ENCODE results near the gene ASCL3.
A peak's percentile ranks its signal among the peaks of the same experiment; 100 is the strongest.
"Not testable (repeated sequence)": the region's sequence is repeated elsewhere in the genome, so short reads cannot be mapped to it uniquely, and the experiment has no call there.

Gene ASCL3

DNA sequence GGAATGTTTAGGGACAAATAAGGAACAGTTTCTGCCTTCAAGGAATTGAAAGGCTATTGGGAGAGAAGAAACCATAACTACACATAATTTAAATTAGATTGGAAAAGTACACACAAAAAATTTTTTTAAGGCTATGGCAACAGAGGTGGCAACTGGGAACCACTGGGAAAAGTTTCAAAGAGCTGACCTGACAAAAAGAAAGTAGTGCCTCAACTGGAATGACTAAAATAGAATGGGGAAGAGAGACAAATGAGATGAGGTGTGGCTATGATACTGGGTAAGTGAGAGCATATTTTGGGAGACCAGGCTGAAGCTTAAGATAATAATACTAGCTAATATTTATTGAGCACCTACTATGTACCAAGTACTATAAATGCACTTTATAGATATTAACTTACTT, 34.7 kb downstream of the ASCL3 start:
- no peak for DNase-seq

DNA sequence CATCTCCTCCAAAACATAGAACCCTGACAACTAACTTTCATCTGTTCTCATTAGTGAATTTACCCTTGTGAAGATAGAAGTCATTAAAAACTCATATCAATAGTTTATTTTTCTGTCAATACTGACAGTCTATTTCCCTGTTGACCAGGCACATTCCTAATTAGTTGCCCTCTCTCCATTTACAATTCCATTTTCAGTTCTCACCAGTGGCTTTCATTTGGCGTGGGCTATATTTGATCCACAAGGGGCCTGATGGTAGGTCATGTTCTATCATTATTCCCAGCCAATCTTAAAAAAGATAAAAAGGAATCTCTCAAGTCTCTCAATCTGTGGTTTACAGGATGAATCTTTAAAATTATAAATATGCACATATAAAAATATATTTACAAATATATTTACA, 35.7 kb downstream of the ASCL3 start:
- DNase-seq: no peak

- peak; percentile 82 for DNase-seq
These were observed 37.2 kb downstream of the ASCL3 start for GRCh38 chr11:8905528-8906165.

DNA sequence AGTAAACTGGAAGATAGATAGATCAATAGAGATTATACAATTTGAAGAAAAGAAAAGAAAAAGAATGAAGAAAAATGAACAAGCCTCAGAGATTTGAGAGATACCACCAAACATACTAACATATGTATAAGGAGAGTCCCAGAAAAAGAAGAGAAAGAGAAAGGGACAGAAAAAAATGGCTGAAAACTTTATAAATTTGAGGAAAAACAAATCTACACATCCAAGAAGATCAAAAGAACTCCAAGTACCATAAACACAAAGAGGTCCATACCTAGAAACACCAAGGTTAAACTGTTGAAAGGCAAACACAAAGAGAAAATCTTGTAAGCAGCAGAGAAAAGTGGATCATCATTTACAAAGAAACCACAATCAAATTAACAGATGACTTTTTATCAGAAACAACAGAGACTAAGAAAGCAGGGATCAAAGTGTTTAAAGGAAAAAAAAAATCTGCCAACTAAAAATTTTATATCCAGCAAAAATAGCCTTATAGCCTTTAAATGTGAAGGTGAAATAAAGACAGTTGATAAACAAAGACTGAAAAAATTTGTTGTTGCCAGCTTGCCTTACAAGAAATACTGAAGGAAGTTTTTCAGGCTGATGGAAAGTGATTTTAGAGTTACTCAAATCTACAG, 43.6 kb downstream of the ASCL3 start:
- no peak for DNase-seq

- not testable (repeated sequence) for DNase-seq
These were observed 51.6 kb downstream of the ASCL3 start for GRCh38 chr11:8891185-8891584.

Measured in fibroblast of skin of right quadriceps (primary cell).